Measurements from ENCODE around the gene PSME3. TPM values are rescaled to one million over a fixed set of nuclear protein-coding genes. Genes with fewer than 3 reads are reported as not detected.

Gene PSME3
- total and polyA plus RNA-seq, 2 of the 13 experiments (the other 11 are each of a cell fraction or from before 2014, with no cell fraction given), result 66.3 to 135 TPM

DNA sequence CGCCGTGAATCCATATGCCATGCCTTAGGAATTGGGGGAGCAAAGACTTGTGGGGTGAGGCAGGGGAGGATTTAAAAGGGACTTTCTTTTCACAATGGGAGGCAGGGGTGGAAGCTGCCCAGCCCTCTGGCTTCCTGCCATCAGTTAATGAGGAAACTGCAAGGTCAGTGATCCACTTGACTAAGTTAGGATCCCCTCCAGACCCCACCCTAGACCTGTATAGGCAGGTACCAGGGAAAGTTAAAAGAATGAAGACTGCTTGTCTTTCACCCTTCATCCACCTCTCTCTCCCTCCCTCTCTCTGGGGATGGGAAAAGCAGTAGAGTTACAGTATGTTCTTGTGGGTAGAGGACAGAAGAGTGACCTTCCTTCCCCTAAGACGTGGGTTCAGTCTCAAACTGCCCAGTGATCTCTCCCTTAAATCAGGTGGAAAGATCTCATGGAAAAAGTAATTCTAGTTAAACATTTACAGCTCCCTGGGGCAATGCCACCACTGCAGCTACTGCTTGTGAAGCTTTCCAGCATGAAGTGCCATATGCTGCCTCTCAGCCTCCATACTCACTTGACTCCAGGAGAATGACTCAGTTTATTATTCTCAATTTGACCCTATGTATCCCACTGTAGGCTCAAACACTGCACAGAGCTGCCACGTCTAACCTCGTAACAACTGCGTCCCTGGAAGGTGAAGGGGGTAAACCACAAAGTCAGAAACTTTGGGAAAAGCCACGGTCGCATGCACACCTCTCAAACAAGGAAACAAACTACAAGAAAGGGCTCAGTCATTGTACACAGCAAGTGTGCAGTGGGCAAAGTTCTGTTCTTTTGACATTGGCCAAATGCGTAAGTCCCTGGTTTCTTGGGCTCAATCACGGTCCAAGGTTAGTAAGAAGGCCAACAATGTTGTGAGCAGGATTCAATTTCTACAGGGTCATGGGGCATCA lies 35.9 kb upstream of the PSME3 start:
- Histone ChIP-seq H3K27me3 (ENCODE audit: control insufficient read depth in 1 of 2, insufficient read depth in 2 of 2, low read length in 2 of 2) (no peaks in the 10 kb centered on the region; a peak in 2 of 5 replicates), H4K20me1 (ENCODE audit: insufficient read depth, low read length) (no peaks in the 10 kb centered on the region), H3K27ac (ENCODE audit: extremely low read length, insufficient read depth, low read length) (peak overlapping the region; percentile 88), H3K4me3 (replicated peaks in 1 of 3; ENCODE audit: insufficient read depth in 1 of 3, low read depth in 2 of 3, low read length in 3 of 3) (peak overlapping the region; percentile 88 to 94 (median 94)), H3K4me1 (ENCODE audit: insufficient read depth, low read length) (peaks cover 51% of the 10 kb centered on the region), H2AFZ (ENCODE audit: low read length) (no peak overlapping the region), H3K9ac (ENCODE audit: insufficient read depth, low read depth, low read length) (peak overlapping the region; percentile 94), H3K36me3 (replicated peaks in 1 of 2; ENCODE audit: control insufficient read depth in 1 of 2, insufficient read depth in 2 of 2, low read length in 2 of 2) (peaks cover 0 to 2% of the 10 kb centered on the region in 2 experiments; a peak in 3 of 5 replicates), H3K79me2 (ENCODE audit: insufficient read depth, low read length) (peaks cover 19% of the 10 kb centered on the region), H3K9me3 (ENCODE audit: low read length) (no peaks in the 10 kb centered on the region), H3K4me2 (ENCODE audit: low read depth, low read length) (peak overlapping the region; percentile 100)
- FAIRE-seq, result peak; percentile 77
- in situ Hi-C loops (cut with HindIII; ENCODE audit: extremely low pct_ligation_motif_present, low pct_unique_long_range_greater_than_20kb) (no loop called here), intact Hi-C loops (cut with micrococcal nuclease; ENCODE audit: unreplicated experiment) (loop anchor here (2.0 kb wide), 2 partner anchors 17 to 27 kb away; partner anchors contain the start of genes BECN1 and WNK4)
- ChIA-PET CTCF (ENCODE audit: low intra/inter-chr PET ratio, low total read pairs) (no interaction called here), POLR2A (interaction anchor here (0.5 to 12.5 kb wide), 32 partner anchors 8 to 518 kb away, joined by 3 to 278 read pairs (median 5); partner anchors contain the start of genes BECN1, EZH1, PLEKHH3 and PSME3)
- ATAC-seq, result peak; percentile 55
- 19% methylated on average over 10 of the region's 10 CpGs for WGBS (ENCODE audit: low lambda C conversion rate)
- TSS peak; percentile 87 for BruUV-seq (replicated peaks)
- peak; percentile 74 for DNase-seq (ENCODE audit: low spot score)
- TF ChIP-seq ZNF720 (CRISPR knock-in tag; IDR thresholded peaks at IDR 0.05), result no peak
- TF ChIP-seq, protein P1, sequence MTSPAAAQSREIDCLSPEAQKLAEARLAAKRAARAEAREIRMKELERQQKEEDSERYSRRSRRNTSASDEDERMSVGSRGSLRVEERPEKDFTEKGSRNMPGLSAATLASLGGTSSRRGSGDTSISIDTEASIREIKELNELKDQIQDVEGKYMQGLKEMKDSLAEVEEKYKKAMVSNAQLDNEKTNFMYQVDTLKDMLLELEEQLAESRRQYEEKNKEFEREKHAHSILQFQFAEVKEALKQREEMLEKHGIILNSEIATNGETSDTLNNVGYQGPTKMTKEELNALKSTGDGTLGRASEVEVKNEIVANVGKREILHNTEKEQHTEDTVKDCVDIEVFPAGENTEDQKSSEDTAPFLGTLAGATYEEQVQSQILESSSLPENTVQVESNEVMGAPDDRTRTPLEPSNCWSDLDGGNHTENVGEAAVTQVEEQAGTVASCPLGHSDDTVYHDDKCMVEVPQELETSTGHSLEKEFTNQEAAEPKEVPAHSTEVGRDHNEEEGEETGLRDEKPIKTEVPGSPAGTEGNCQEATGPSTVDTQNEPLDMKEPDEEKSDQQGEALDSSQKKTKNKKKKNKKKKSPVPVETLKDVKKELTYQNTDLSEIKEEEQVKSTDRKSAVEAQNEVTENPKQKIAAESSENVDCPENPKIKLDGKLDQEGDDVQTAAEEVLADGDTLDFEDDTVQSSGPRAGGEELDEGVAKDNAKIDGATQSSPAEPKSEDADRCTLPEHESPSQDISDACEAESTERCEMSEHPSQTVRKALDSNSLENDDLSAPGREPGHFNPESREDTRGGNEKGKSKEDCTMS (CRISPR knock-in tag; conservative IDR thresholded peaks at IDR 0.05), result no peak
- TF ChIP-seq, protein P2, sequence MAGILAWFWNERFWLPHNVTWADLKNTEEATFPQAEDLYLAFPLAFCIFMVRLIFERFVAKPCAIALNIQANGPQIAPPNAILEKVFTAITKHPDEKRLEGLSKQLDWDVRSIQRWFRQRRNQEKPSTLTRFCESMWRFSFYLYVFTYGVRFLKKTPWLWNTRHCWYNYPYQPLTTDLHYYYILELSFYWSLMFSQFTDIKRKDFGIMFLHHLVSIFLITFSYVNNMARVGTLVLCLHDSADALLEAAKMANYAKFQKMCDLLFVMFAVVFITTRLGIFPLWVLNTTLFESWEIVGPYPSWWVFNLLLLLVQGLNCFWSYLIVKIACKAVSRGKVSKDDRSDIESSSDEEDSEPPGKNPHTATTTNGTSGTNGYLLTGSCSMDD (CRISPR knock-in tag; IDR thresholded peaks at IDR 0.05), result no peak
- no peak for TF ChIP-seq SMAD9 (CRISPR knock-in tag; IDR thresholded peaks at IDR 0.05)
- TF ChIP-seq, protein P3, sequence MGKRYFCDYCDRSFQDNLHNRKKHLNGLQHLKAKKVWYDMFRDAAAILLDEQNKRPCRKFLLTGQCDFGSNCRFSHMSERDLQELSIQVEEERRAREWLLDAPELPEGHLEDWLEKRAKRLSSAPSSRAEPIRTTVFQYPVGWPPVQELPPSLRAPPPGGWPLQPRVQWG (CRISPR knock-in tag; IDR thresholded peaks at IDR 0.05; ENCODE audit: borderline replicate concordance, low read depth), result no peak
- TF ChIP-seq, protein P4, sequence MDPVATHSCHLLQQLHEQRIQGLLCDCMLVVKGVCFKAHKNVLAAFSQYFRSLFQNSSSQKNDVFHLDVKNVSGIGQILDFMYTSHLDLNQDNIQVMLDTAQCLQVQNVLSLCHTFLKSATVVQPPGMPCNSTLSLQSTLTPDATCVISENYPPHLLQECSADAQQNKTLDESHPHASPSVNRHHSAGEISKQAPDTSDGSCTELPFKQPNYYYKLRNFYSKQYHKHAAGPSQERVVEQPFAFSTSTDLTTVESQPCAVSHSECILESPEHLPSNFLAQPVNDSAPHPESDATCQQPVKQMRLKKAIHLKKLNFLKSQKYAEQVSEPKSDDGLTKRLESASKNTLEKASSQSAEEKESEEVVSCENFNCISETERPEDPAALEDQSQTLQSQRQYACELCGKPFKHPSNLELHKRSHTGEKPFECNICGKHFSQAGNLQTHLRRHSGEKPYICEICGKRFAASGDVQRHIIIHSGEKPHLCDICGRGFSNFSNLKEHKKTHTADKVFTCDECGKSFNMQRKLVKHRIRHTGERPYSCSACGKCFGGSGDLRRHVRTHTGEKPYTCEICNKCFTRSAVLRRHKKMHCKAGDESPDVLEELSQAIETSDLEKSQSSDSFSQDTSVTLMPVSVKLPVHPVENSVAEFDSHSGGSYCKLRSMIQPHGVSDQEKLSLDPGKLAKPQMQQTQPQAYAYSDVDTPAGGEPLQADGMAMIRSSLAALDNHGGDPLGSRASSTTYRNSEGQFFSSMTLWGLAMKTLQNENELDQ (CRISPR knock-in tag; IDR thresholded peaks at IDR 0.05; ENCODE audit: borderline replicate concordance), result no peak
- TF ChIP-seq, protein P5, sequence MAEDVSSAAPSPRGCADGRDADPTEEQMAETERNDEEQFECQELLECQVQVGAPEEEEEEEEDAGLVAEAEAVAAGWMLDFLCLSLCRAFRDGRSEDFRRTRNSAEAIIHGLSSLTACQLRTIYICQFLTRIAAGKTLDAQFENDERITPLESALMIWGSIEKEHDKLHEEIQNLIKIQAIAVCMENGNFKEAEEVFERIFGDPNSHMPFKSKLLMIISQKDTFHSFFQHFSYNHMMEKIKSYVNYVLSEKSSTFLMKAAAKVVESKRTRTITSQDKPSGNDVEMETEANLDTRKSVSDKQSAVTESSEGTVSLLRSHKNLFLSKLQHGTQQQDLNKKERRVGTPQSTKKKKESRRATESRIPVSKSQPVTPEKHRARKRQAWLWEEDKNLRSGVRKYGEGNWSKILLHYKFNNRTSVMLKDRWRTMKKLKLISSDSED (CRISPR knock-in tag; IDR thresholded peaks at IDR 0.05), result no peak
- peak; percentile 81; the same call in 1 of the 2 replicates for TF ChIP-seq CBX5 (CRISPR knock-in tag; IDR thresholded peaks at IDR 0.05; ENCODE audit: borderline replicate concordance)
- peak; percentile 81; the same call in 1 of the 2 replicates for TF ChIP-seq ZFP36L1 (CRISPR knock-in tag; IDR thresholded peaks at IDR 0.05)
- TF ChIP-seq, protein P6, sequence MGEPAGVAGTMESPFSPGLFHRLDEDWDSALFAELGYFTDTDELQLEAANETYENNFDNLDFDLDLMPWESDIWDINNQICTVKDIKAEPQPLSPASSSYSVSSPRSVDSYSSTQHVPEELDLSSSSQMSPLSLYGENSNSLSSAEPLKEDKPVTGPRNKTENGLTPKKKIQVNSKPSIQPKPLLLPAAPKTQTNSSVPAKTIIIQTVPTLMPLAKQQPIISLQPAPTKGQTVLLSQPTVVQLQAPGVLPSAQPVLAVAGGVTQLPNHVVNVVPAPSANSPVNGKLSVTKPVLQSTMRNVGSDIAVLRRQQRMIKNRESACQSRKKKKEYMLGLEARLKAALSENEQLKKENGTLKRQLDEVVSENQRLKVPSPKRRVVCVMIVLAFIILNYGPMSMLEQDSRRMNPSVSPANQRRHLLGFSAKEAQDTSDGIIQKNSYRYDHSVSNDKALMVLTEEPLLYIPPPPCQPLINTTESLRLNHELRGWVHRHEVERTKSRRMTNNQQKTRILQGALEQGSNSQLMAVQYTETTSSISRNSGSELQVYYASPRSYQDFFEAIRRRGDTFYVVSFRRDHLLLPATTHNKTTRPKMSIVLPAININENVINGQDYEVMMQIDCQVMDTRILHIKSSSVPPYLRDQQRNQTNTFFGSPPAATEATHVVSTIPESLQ (CRISPR knock-in tag; conservative IDR thresholded peaks at IDR 0.05), result no peak
- no peak for TF ChIP-seq ZFX (CRISPR knock-in tag; IDR thresholded peaks at IDR 0.05; ENCODE audit: low read depth)

Measured in HepG2 (cell line).